ENCODE measurements around the gene GJB2. TPM values are rescaled to one million over a fixed set of nuclear protein-coding genes. Genes with fewer than 3 reads are reported as not detected.

GJB2 gene
- total and polyA plus RNA-seq, 10 of the 15 experiments (the other 5 are each of a cell fraction or from before 2014, with no cell fraction given) = 0.07 to 0.59 (median 0.31) TPM; not detected in 1

DNA sequence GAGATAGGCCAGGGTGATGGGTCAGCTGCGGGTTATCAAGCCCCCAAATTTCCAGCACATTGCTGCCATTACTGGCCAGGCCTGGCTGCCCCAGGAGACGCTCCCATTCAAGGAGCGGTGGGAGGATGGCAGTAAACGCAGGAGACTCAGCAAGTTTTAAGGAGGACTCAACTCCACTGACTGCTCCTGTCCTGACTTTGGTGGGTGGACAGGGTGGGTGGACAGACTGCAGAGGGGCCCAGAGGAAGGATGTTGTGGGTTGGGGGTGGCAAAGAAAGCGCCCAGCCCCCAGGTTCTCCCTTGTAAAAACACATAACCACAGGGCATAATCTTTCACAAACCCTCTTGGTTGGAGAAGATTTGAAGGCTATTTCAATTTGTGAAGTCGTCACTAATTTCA is 35.0 kb upstream of the GJB2 start:
- no TSS peak for BruUV-seq (replicated peaks)
- 23% methylated on average over 5 of the region's 6 CpGs for WGBS (ENCODE audit: insufficient coverage, insufficient replicate concordance, low lambda C conversion rate, missing lambda C conversion rate)
- in situ Hi-C loops (cut with MboI) = no loop called here
- Histone ChIP-seq H2AFZ (ENCODE audit: control insufficient read depth, low read depth, low read length) (no peak overlapping the region), H3K4me1 (ENCODE audit: control insufficient read depth, insufficient read depth, low read length) (no peaks in the 10 kb centered on the region), H3K79me2 (ENCODE audit: control insufficient read depth, insufficient read depth, low read length) (no peaks in the 10 kb centered on the region), H3K4me3 (no peak overlapping the region), H3K9me3 (replicated peaks; ENCODE audit: control insufficient read depth, insufficient read depth, low read length) (no peaks in the 10 kb centered on the region), H3K27ac (ENCODE audit: control insufficient read depth, insufficient read depth) (no peak overlapping the region), H3K4me2 (ENCODE audit: control insufficient read depth, insufficient read depth) (no peak overlapping the region), H3K36me3 (ENCODE audit: control insufficient read depth in 2 of 2, insufficient read depth in 2 of 2, low read length in 1 of 2) (no peaks in the 10 kb centered on the region), H4K20me1 (ENCODE audit: control insufficient read depth, insufficient read depth) (no peaks in the 10 kb centered on the region), H3K27me3 (replicated peaks in 1 of 2; ENCODE audit: control insufficient read depth in 2 of 2, insufficient read depth in 2 of 2, low read length in 1 of 2) (peaks cover 6 to 12% of the 10 kb centered on the region in 2 experiments; a peak in 3 of 4 replicates), H3K9ac (ENCODE audit: control insufficient read depth, insufficient read depth, low read length) (no peak overlapping the region)
- ChIA-PET SMC1A (ENCODE audit: uncharacterized antibody, unreplicated experiment) (no interaction called here), RAD21 (ENCODE audit: unreplicated experiment) (no interaction called here), CTCF (interaction anchor here (0.8 kb wide), 1 partner anchor 31 kb away, joined by 3 read pairs; no protein-coding TSS in a partner anchor), POLR2A (interaction anchor here (0.6 kb wide), 1 partner anchor 367 kb away, joined by 3 read pairs; no protein-coding TSS in a partner anchor)
- FAIRE-seq = no peak
- no peak for DNase-seq (ENCODE audit: low read depth, low spot score)
- intact Hi-C loops (cut with micrococcal nuclease; ENCODE audit: unreplicated experiment) = no loop called here
- no peak for ATAC-seq
- no peak for TF ChIP-seq NR2F1 (conservative IDR thresholded peaks at IDR 0.05)
- no peak for TF ChIP-seq WRNIP1 (IDR thresholded peaks at IDR 0.05; ENCODE audit: borderline replicate concordance, low read depth, low read length)
- TF ChIP-seq, protein P1, sequence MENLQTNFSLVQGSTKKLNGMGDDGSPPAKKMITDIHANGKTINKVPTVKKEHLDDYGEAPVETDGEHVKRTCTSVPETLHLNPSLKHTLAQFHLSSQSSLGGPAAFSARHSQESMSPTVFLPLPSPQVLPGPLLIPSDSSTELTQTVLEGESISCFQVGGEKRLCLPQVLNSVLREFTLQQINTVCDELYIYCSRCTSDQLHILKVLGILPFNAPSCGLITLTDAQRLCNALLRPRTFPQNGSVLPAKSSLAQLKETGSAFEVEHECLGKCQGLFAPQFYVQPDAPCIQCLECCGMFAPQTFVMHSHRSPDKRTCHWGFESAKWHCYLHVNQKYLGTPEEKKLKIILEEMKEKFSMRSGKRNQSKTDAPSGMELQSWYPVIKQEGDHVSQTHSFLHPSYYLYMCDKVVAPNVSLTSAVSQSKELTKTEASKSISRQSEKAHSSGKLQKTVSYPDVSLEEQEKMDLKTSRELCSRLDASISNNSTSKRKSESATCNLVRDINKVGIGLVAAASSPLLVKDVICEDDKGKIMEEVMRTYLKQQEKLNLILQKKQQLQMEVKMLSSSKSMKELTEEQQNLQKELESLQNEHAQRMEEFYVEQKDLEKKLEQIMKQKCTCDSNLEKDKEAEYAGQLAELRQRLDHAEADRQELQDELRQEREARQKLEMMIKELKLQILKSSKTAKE (IDR thresholded peaks at IDR 0.05; ENCODE audit: low read depth, poor library complexity, severe bottlenecking) = no peak
- no peak for TF ChIP-seq BRCA1 (IDR thresholded peaks at IDR 0.05; ENCODE audit: low read depth, low read length)
- no peak for TF ChIP-seq RCOR1 (conservative IDR thresholded peaks at IDR 0.05; ENCODE audit: low read depth, low read length)
- TF ChIP-seq, protein P2, sequence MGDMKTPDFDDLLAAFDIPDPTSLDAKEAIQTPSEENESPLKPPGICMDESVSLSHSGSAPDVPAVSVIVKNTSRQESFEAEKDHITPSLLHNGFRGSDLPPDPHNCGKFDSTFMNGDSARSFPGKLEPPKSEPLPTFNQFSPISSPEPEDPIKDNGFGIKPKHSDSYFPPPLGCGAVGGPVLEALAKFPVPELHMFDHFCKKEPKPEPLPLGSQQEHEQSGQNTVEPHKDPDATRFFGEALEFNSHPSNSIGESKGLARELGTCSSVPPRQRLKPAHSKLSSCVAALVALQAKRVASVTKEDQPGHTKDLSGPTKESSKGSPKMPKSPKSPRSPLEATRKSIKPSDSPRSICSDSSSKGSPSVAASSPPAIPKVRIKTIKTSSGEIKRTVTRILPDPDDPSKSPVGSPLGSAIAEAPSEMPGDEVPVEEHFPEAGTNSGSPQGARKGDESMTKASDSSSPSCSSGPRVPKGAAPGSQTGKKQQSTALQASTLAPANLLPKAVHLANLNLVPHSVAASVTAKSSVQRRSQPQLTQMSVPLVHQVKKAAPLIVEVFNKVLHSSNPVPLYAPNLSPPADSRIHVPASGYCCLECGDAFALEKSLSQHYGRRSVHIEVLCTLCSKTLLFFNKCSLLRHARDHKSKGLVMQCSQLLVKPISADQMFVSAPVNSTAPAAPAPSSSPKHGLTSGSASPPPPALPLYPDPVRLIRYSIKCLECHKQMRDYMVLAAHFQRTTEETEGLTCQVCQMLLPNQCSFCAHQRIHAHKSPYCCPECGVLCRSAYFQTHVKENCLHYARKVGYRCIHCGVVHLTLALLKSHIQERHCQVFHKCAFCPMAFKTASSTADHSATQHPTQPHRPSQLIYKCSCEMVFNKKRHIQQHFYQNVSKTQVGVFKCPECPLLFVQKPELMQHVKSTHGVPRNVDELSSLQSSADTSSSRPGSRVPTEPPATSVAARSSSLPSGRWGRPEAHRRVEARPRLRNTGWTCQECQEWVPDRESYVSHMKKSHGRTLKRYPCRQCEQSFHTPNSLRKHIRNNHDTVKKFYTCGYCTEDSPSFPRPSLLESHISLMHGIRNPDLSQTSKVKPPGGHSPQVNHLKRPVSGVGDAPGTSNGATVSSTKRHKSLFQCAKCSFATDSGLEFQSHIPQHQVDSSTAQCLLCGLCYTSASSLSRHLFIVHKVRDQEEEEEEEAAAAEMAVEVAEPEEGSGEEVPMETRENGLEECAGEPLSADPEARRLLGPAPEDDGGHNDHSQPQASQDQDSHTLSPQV (IDR thresholded peaks at IDR 0.05) = no peak
- TF ChIP-seq MTA2 (IDR thresholded peaks at IDR 0.05; ENCODE audit: low read depth) = no peak
- TF ChIP-seq, protein P3, sequence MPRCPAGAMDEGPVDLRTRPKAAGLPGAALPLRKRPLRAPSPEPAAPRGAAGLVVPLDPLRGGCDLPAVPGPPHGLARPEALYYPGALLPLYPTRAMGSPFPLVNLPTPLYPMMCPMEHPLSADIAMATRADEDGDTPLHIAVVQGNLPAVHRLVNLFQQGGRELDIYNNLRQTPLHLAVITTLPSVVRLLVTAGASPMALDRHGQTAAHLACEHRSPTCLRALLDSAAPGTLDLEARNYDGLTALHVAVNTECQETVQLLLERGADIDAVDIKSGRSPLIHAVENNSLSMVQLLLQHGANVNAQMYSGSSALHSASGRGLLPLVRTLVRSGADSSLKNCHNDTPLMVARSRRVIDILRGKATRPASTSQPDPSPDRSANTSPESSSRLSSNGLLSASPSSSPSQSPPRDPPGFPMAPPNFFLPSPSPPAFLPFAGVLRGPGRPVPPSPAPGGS (IDR thresholded peaks at IDR 0.05; ENCODE audit: borderline replicate concordance, insufficient read depth, low read depth, low read length, poor library complexity, severe bottlenecking) = no peak
- no peak for TF ChIP-seq SMARCA5 (IDR thresholded peaks at IDR 0.05)
- TF ChIP-seq LARP7 (IDR thresholded peaks at IDR 0.05) = no peak
- TF ChIP-seq, protein P4, sequence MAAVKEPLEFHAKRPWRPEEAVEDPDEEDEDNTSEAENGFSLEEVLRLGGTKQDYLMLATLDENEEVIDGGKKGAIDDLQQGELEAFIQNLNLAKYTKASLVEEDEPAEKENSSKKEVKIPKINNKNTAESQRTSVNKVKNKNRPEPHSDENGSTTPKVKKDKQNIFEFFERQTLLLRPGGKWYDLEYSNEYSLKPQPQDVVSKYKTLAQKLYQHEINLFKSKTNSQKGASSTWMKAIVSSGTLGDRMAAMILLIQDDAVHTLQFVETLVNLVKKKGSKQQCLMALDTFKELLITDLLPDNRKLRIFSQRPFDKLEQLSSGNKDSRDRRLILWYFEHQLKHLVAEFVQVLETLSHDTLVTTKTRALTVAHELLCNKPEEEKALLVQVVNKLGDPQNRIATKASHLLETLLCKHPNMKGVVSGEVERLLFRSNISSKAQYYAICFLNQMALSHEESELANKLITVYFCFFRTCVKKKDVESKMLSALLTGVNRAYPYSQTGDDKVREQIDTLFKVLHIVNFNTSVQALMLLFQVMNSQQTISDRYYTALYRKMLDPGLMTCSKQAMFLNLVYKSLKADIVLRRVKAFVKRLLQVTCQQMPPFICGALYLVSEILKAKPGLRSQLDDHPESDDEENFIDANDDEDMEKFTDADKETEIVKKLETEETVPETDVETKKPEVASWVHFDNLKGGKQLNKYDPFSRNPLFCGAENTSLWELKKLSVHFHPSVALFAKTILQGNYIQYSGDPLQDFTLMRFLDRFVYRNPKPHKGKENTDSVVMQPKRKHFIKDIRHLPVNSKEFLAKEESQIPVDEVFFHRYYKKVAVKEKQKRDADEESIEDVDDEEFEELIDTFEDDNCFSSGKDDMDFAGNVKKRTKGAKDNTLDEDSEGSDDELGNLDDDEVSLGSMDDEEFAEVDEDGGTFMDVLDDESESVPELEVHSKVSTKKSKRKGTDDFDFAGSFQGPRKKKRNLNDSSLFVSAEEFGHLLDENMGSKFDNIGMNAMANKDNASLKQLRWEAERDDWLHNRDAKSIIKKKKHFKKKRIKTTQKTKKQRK (IDR thresholded peaks at IDR 0.05; ENCODE audit: low read depth, low read length) = no peak
- TF ChIP-seq CEBPB (IDR thresholded peaks at IDR 0.05; ENCODE audit: borderline replicate concordance in 1 of 2, low read depth in 2 of 2, low read length in 2 of 2) = no peak
- no peak for TF ChIP-seq PAX5 (IDR thresholded peaks at IDR 0.05; ENCODE audit: borderline replicate concordance, low read depth, low read length)
- no peak for TF ChIP-seq RB1 (IDR thresholded peaks at IDR 0.05; ENCODE audit: borderline replicate concordance)

Measured in GM12878 (cell line).